Activated naive CD4-positive, alpha-beta T cell treated with anti-CD3 and anti-CD28 coated beads, Interleukin-2, amount 50 U/mL, for 24 hours (primary cell): ENCODE results near the gene PLEKHA6.

Experiments used
- H3K27ac Mint-ChIP-seq: one replicate; pipeline ENCODE4 v1.8.0; 2021; ENCODE audit warnings: mild to moderate bottlenecking, mixed read lengths
- H3K27me3 Mint-ChIP-seq: one replicate; pipeline ENCODE4 v1.8.0; 2021; ENCODE audit warnings: mixed read lengths
- H3K36me3 Mint-ChIP-seq: one replicate; pipeline ENCODE4 v1.8.0; 2021; ENCODE audit warnings: mixed read lengths
- H3K4me1 Mint-ChIP-seq: one replicate; pipeline ENCODE4 v1.8.0; 2021; ENCODE audit warnings: mixed read lengths
- H3K4me3 Mint-ChIP-seq: one replicate; pipeline ENCODE4 v1.8.0; 2021; ENCODE audit warnings: mild to moderate bottlenecking, mixed read lengths
- H3K9me3 Mint-ChIP-seq: one replicate; pipeline ENCODE4 v1.8.0; 2021; ENCODE audit warnings: mixed read lengths

PLEKHA6 gene

DNA sequence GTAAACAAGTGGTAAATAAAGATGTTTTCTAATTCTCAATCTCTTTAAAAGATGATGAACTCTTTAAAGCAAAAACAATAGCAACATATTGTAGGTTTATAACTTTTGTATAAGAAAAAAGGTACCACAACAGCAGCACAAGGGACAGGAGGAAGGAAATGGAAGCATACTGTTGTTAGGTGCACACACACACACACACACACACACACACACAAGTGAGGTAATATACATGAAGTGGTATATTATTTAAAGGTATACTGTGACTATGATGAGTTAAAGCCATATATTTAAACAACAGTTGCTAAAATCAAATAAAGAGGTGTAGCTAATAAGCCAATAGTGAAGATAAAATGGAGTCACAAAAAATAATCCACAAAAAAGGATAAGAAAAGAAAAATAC is 31.9 kb upstream of the PLEKHA6 start:
- Mint-ChIP-seq H3K4me1 (peaks cover 27% of the 10 kb centered on the region), H3K4me3 (no peak overlapping the region), H3K36me3 (peaks cover 6% of the 10 kb centered on the region), H3K9me3 (no peaks in the 10 kb centered on the region), H3K27me3 (no peaks in the 10 kb centered on the region), H3K27ac (peak overlapping the region; percentile 79)

- H3K27ac Mint-ChIP-seq, result peak overlapping the region; percentile 79
- no peak overlapping the region for H3K4me3 Mint-ChIP-seq
- peaks cover 5% of the 10 kb centered on the region for H3K36me3 Mint-ChIP-seq
- no peaks in the 10 kb centered on the region for H3K9me3 Mint-ChIP-seq
- H3K27me3 Mint-ChIP-seq, result no peaks in the 10 kb centered on the region
- peaks cover 27% of the 10 kb centered on the region for H3K4me1 Mint-ChIP-seq
These were observed 31.2 kb upstream of the PLEKHA6 start for GRCh38 chr1:204390751-204391466.

DNA sequence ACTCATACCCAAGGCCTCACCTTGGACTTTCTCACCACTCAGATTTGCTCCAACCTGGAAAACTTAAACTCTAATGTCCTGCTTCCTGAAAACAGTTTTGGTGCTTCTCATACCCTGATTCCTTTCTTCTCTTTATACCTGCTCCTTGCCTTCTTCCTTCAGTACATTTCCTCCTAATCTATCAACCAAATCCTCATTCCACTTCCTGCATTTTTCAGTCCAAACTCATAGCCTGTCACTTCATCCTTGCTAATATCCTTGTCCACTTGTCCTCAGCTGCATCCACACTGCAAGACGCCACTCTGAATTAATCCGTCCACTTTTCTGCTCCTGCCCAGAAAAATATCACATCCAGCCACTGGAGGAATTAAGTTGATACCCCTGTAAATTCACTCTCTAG is 26.0 kb upstream of the PLEKHA6 start:
- H3K36me3 Mint-ChIP-seq, result no peaks in the 10 kb centered on the region

GRCh38 chr1:204384636-204385352 is 25.1 kb upstream of the PLEKHA6 start:
- Mint-ChIP-seq H3K27ac (no peak overlapping the region), H3K36me3 (no peaks in the 10 kb centered on the region), H3K9me3 (no peaks in the 10 kb centered on the region), H3K27me3 (no peaks in the 10 kb centered on the region), H3K4me1 (peaks cover 7% of the 10 kb centered on the region), H3K4me3 (no peak overlapping the region)

More for the DNA sequence above, 26.0 kb upstream of the PLEKHA6 start:
- Mint-ChIP-seq H3K4me3 (no peak overlapping the region), H3K4me1 (peaks cover 16% of the 10 kb centered on the region), H3K27me3 (no peaks in the 10 kb centered on the region), H3K9me3 (no peaks in the 10 kb centered on the region), H3K27ac (no peak overlapping the region)

GRCh38 chr1:204383163-204383904 is 23.6 kb upstream of the PLEKHA6 start:
- H3K4me3 Mint-ChIP-seq, result no peak overlapping the region
- no peaks in the 10 kb centered on the region for H3K9me3 Mint-ChIP-seq
- H3K27me3 Mint-ChIP-seq, result no peaks in the 10 kb centered on the region
- peaks cover 6% of the 10 kb centered on the region for H3K4me1 Mint-ChIP-seq
- no peak overlapping the region for H3K27ac Mint-ChIP-seq
- H3K36me3 Mint-ChIP-seq, result no peaks in the 10 kb centered on the region

- Mint-ChIP-seq H3K27me3 (no peaks in the 10 kb centered on the region), H3K27ac (no peak overlapping the region), H3K36me3 (no peaks in the 10 kb centered on the region), H3K9me3 (no peaks in the 10 kb centered on the region), H3K4me3 (no peak overlapping the region), H3K4me1 (peaks cover 12% of the 10 kb centered on the region)
These were observed 23.0 kb upstream of the PLEKHA6 start for GRCh38 chr1:204382714-204383083.

GRCh38 chr1:204380293-204380831 is 20.6 kb upstream of the PLEKHA6 start:
- Mint-ChIP-seq H3K36me3 (no peaks in the 10 kb centered on the region), H3K4me1 (peaks cover 12% of the 10 kb centered on the region), H3K4me3 (no peak overlapping the region), H3K27ac (no peak overlapping the region), H3K27me3 (no peaks in the 10 kb centered on the region), H3K9me3 (no peaks in the 10 kb centered on the region)

DNA sequence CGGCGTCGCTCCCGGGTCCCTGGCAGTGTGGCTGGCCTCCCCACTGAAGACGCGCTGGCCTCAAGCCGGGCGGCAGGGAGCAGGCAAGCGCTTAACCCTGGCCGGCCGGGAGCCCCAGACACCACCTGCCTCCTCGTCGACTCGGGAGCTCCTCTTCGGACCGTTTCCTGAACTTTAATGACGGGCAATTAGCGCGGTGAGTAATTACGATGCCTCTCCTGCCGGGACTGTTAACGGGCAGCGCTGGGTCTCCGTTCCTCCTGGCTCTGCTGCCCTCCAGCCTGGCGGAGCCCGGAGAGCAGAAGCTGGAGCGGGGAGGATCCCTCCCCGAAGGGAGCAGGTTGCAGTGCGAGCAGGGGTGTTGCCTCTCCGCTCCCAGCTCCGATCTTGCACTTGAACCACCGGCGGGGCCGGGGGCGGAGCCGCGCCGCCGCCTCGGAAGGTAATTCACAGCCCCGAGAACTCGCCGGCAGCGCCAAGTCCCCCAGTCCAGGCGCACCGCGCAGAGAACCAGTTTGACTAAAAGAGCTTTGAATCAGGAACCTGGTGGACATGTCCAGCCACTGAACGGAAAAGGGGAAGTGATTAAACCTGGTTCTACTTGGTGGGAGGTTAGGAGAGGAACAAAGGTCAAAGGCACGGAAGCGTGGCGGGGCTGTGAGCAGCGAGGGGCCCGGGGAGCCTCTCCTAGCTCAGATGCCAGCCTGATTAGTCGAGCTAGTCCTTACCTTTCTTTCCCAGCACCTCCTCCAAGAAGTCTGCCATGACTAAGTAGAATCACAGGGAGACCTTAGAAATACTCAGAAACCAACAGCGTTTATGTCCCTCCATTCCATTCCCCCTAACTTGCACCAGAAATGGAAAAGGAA is 18.3 kb upstream of the PLEKHA6 start:
- H3K36me3 Mint-ChIP-seq, result no peaks in the 10 kb centered on the region
- no peaks in the 10 kb centered on the region for H3K27me3 Mint-ChIP-seq
- H3K27ac Mint-ChIP-seq, result peak overlapping the region; percentile 68
- H3K4me1 Mint-ChIP-seq, result peaks cover 12% of the 10 kb centered on the region
- H3K9me3 Mint-ChIP-seq, result no peaks in the 10 kb centered on the region
- H3K4me3 Mint-ChIP-seq, result peak overlapping the region; percentile 85

GRCh38 chr1:204376919-204377799 is 17.4 kb upstream of the PLEKHA6 start:
- no peaks in the 10 kb centered on the region for H3K9me3 Mint-ChIP-seq
- H3K4me1 Mint-ChIP-seq, result peaks cover 12% of the 10 kb centered on the region
- H3K4me3 Mint-ChIP-seq, result peak overlapping the region; percentile 63
- no peaks in the 10 kb centered on the region for H3K27me3 Mint-ChIP-seq
- no peaks in the 10 kb centered on the region for H3K36me3 Mint-ChIP-seq
- H3K27ac Mint-ChIP-seq, result no peak overlapping the region

GRCh38 chr1:204376465-204376864 is 16.7 kb upstream of the PLEKHA6 start:
- no peaks in the 10 kb centered on the region for H3K9me3 Mint-ChIP-seq
- H3K36me3 Mint-ChIP-seq, result no peaks in the 10 kb centered on the region
- H3K4me1 Mint-ChIP-seq, result peaks cover 9% of the 10 kb centered on the region
- no peaks in the 10 kb centered on the region for H3K27me3 Mint-ChIP-seq
- no peak overlapping the region for H3K27ac Mint-ChIP-seq
- no peak overlapping the region for H3K4me3 Mint-ChIP-seq

DNA sequence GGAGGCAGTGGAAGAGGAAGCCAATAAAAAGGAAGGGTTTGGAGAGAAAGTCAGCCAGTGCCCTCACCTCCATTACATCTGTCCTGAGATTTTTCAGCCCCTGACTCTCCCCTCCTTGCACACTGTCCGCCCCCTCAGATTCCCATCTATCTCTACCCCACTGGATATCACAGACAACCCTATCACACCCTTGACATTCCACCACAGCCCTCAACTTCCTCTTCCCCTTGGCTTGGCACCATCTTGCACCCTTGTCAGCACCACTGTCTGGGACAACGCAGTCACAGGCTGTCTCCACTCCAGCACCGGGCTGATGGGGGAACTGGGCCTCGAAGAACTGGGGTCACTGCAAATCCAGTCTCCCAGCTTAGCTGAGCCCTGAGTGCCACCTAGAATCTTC is 14.2 kb upstream of the PLEKHA6 start:
- Mint-ChIP-seq H3K9me3 (no peaks in the 10 kb centered on the region), H3K36me3 (no peaks in the 10 kb centered on the region), H3K27me3 (no peaks in the 10 kb centered on the region), H3K4me1 (peaks cover 11% of the 10 kb centered on the region), H3K27ac (no peak overlapping the region), H3K4me3 (no peak overlapping the region)

DNA sequence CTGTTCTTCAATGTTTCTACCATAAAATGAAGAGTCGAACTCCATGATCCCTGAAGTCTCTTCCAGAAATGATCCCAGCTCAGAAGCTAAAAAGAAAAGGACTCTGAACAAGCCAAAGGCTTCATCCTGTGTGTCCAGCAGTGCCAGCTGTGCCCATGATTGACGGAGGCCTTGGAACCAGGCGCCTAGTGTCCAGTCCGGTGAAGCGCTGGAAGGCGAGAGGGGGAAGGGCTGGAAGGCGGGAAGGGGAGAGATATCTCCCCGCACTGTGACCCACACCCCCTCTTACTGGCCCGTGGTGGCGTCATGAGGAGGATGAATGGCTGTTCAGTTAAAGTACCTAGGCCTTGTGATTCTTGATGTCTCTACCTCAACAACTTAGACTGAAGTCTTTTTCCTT is 10.4 kb upstream of the PLEKHA6 start:
- Mint-ChIP-seq H3K36me3 (no peaks in the 10 kb centered on the region), H3K27me3 (no peaks in the 10 kb centered on the region), H3K4me1 (peaks cover 4% of the 10 kb centered on the region), H3K4me3 (no peak overlapping the region), H3K27ac (no peak overlapping the region), H3K9me3 (no peaks in the 10 kb centered on the region)

- Mint-ChIP-seq H3K27ac (no peak overlapping the region), H3K9me3 (no peaks in the 10 kb centered on the region), H3K4me1 (peaks cover 6% of the 10 kb centered on the region), H3K36me3 (no peaks in the 10 kb centered on the region), H3K27me3 (no peaks in the 10 kb centered on the region), H3K4me3 (no peak overlapping the region)
These were observed 9.4 kb upstream of the PLEKHA6 start for GRCh38 chr1:204368996-204369726.

DNA sequence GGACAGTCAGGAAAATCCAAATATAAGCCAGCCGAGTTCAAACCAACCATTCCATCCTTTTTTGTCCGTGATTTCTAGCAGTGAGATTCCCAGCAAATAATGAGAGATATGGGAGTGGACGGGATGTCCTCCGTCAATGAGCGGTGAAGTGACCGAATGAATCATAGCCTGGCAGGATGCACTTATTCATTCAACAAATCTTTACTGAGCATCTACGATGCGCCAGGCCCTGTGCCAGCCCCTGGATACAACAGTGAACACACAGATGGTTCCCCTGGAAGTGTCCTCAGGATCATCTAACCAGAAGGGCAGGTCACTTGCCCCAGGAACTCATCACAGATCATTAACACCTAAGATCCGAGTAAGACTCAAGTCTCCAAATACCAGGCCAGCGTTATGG is 8.2 kb upstream of the PLEKHA6 start:
- Mint-ChIP-seq H3K27ac (no peak overlapping the region), H3K4me1 (peaks cover 12% of the 10 kb centered on the region), H3K27me3 (no peaks in the 10 kb centered on the region), H3K36me3 (no peaks in the 10 kb centered on the region), H3K9me3 (no peaks in the 10 kb centered on the region), H3K4me3 (no peak overlapping the region)
